Fibroblast of skin of left biceps (primary cell): ENCODE data around the gene TUBB1.
"Not testable (repeated sequence)": the region's sequence is repeated elsewhere in the genome, so short reads cannot be mapped to it uniquely, and the experiment has no call there.

Experiments
- DNase-seq, 2 experiments: peaks; one replicate each; pipeline ENCODE4 v3.0.0-alpha.2; 2013; ENCODE audit warnings: low read depth in 2 of 2

The TUBB1 gene

GRCh38 chr20:59006167-59006863, 12.9 kb upstream of the TUBB1 start:
- DNase-seq, result no peak

DNA sequence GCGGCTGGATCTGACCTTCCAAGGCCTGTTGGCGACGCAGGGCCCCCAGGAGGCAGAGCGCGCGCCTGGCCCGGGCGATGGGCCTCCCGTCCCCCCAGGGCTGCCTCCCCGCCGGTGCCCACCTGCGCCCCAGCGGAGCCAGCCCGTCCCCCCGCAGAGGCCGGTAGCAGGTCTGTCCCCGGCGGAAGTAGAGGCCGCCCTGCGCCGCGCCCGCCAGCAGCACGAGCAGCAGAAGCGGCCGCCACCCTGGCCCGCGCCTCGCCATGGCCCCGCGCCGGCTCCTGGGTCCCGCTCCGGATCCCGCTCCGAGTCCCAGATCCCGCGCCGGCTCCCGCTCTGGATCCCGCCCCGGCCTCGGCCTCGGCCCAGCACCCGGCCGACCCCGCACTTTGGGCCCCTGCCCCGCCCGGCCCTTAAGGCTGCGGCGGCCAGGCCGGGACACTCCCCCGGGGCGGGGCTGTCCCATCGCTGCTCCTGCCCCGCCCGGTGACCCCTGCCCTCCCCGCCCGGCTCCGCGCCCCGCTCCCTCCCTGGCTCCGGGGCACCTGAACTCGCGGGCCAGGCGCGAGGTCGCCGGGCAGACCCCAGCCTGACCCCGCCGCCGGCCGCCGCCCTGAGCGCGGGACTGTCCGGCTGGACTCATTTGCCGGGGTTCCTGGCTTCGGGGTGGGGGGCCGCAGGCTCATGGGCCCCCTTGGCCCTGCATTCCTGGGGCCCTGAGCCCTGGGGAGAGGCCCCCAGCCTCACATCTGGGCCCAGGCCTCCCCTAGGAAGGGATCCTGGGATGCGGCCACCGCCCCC, 12.2 kb upstream of the TUBB1 start, which contains the start of gene CTSZ:
Gene CTSZ (minus strand): TSS at position 391 of the 801 bp plus-strand sequence. CDS start 126 bp downstream, at position 265.
- no peak for DNase-seq

DNA sequence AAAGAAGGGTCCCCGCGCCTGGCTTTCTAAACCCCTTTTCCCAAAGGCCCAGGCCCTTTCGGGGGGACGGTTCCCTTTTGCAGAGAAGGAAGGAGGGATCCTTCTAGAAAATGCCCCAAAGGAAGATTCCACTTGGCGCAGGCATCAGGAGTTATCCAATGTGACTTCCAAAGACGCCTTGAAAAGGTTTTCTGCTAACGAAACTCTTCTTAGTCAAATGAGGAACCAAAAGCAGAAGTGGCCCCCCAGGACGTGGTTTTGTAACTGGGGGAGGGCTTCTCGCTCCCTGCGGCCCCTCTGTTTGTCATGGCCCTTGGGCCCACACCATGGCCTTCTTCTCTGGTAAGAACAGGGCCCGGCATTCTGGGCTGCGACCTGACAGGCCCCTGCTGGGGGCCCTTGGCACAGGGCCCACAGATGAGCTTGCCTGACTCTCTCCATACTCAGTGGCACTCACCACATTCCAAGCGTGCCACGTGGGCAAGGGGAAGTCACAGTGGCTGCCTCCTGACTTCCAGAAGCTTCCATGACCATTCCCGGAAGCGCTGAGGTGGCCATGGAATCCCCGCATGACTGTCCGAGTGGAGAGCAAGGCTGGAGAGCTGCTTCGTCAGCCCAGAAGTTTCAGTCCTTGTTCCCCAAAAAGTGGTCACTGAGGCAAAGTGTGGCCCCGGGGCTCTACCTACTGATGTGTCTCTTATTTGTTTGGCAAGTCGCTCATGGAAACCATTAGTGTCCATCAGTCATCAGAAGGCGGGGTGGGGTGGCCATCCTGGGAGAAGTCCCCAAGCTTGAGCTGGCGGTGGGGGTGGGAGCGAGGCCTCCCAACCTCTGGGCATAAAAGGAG, 11.3 kb upstream of the TUBB1 start:
- no peak for DNase-seq

DNA sequence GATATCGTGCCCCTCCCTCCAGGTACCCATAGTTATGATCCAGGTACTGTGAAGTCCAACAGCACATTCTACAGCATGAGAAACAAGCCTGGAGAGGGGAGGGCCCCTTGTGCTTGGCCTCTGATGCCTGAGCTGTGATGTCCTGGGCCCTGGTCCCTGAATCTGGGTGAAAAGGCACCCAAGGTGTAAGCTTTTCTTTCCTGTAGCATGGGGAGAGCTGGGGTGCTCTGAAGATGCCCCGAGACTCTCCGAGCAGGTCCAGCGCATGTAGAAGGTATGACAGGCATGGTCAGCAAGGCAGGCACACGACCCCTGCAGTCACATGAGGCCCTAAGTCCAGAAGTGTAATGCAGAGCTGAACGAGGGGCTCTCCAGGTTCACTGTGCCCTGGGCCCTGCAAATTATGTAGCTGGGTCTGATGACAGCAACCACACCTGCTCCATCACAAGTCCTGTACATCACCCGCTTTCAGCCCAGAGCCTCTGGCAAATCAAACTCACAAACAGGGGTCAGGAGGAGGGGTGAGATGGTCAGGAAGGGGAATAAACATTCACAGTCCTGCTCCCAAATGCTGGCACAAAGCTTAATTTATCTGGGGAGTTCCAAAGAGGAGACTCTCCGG, 10.4 kb upstream of the TUBB1 start:
- no peak for DNase-seq

DNA sequence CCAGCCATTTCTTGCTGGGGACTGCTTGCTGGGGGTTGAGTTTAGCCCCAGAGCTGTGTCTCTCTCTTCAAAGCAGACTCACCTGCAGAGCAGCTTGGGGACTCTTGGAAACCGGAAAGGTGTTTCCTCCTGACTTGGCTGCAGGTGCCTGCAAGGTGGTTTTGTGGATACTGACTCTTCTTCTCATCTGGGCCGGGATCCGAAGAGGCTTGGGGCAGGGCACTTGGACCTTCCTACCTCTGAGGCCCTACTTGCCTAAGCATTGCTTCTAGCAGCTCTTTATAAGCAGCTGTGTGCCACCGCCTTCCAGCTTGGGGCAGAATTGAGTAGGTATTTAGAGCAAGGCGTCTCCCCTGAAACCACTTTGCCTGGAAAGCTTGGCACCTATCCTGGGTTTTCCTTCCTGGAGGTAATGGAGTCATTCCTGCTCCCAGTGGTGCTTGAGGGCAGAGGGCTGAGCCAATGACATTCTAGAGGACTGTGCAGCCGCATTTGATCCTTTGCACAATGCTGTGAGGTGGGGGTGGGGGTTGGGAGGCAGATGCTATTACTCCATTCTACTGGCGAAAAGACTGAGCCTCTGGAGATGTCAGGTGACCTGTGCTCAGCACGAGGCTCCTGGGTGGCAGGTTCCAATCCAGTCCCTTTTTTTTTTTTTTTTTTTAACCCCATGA, 8.8 kb upstream of the TUBB1 start:
- no peak for DNase-seq

DNA sequence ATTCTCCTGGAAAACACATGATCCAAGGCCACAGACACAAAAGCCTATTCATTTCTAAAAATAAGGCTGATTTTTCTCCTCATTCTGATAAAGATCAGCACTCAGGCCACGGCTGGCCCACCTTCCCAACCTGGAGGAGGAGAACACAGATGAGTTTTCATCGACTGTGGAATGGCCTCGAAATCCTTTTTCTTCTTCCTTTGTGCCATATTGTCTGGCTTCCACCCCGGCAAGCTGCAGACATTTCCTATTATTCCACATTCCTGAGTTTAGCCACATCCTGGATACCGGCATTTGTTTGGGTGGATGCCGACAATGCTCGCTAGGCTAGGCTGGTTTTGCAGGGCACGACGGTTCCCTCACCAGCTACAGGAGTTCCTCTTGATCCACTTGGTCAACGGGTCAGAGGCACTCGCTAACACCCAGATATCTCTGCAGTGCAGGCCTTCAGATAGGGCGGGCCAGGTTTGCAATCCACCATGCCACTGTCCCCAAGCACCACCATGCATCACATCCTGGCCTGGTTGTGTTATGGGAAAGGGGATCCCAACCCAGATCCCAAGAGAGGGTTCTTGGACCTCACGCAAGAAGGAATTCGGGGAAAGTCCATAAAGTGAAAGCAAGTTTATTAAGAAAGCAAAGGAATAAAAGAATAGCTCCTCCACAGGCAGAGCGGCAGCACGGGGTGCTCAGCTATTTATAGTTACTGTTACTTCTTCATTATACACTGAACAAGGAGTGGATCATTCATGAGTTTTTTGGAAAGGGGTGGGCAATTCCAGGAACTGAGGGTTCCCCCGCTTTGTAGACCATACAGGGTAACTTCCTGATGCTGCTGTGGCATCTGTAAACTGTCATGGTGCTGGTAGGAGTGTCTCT, 8.0 kb upstream of the TUBB1 start:
- peak; percentile 73 to 74 for DNase-seq

- not testable (repeated sequence) for DNase-seq
These were observed 7.4 kb upstream of the TUBB1 start for GRCh38 chr20:59011874-59012157.

GRCh38 chr20:59013031-59013951, 5.9 kb upstream of the TUBB1 start:
- no peak for DNase-seq

GRCh38 chr20:59013959-59014608, 5.1 kb upstream of the TUBB1 start:
- no peak for DNase-seq

- DNase-seq, result no peak
These were observed 4.4 kb upstream of the TUBB1 start for GRCh38 chr20:59014680-59015389.

DNA sequence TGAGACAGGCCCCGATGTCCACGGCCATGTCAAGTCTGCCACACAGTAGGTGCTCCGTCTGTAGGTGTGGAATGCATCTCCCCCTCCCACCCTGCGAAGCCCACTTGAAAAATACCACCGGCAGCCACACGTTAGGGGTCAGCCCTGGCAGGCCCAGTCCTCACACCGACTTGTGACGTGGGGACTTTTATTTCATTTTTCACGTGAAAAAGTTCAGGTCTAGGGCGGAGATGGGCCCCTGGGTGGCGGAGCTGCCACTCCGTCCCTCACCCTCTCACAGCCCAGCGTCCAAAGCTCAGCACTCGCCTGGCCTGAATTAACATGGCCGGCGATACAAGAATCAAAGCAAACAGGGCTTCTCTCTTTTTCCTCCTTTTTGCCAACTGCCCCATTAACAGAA, 3.8 kb upstream of the TUBB1 start:
- DNase-seq, result no peak

DNA sequence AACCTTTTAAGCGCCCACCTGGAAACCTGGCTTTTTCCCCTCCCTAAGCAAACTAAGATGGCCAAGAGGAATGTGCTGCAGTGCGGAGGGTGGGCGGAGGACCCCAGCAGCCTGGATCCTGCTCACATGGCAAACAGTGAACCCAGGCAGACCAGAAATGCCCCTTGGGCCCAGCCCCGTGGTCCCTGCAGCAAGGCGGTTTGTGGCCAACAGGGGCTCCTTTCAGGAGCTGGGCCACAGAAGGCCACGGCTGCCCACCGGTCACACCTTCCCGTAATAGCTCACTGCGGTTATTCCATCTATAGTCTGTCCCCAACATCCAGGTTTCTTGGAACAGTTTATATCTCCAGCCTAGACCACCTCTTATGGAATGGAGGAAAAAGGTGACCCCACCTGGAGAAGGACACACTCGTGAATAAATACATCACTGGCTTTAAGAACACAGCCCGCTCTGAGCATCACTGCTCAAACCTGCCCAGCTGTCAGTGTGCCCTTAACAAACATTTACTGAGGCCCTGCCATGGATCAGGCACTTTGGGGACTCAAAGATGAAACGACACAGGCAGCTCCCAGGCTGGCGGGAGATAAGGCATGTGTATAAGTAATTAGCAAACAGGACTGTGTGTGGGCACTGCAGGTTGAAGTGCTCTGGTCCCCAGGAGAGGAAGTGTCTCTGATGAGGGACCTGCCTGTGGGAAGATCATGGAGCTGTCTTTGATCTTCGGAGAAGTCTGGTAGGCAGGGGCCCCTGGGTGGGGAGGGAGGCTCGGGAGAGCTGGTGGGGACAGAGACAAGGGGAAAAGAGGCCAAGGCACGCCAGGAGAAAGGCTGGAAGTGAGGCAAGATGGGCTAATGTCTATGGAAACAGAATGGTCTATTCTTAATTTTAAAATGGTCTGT, 3.2 kb upstream of the TUBB1 start:
- no peak for DNase-seq

DNA sequence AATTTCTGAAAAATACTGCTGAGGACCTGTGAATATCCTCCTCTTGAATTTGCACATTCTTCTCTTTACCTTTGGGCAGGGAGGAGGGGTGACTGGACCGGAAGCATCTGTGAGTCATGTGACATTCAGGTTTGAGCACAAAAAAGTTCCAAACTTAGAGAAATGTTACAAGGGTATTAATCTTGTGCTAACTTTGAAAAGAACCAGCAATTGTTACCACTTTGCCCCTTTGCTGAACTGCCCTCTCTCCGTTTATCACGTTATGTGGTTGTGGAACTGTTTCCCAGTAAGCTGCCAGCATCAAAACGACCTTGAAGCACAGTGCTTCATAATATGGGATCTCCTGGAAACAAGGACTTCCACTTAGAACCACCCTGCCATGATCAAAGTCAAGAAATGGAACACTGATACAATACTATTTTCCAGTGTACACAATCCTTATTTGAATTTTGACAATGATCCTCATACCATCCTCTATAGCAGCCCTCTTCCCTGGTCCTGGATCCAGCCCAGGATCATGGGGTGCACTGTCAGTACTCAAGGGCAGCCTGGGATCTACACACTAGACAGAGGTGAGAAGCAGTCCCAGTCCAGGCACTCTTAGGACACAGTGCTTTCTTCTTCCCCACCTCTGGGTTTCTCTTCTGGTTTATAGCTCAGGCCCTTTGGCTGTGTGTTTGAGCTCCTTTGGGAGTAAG, 2.3 kb upstream of the TUBB1 start:
- DNase-seq, result no peak

GRCh38 chr20:59017493-59018231, 1.6 kb upstream of the TUBB1 start:
- DNase-seq, result no peak

- no peak for DNase-seq
These were observed 412 bp upstream of the TUBB1 start for GRCh38 chr20:59018817-59019216.
